Mucosa of descending colon (tissue), 3 donors: Measurements from ENCODE around the gene SLC11A2. TPM values are rescaled to one million over a fixed set of nuclear protein-coding genes. Genes with fewer than 3 reads are reported as not detected.
"Not testable (repeated sequence)": the region's sequence is repeated elsewhere in the genome, so short reads cannot be mapped to it uniquely, and the experiment has no call there.

ENCODE experiments used
- ATAC-seq: fragments of 200-7000 bp; cut with Tn5 transposase; one replicate; pipeline ENCODE4 v1.9.1; 2020; ENCODE audit warnings: mild to moderate bottlenecking, moderate library complexity
- DNase-seq, 3 donors: peaks; one replicate each; pipeline ENCODE4 v3.0.0-alpha.2; 2020
- H3K36me3 ChIP-seq: fragments of 200-600 bp; one replicate; pipeline ENCODE4 v1.8.0; 2021; ENCODE audit warnings: low read depth, mild to moderate bottlenecking
- H3K4me1 ChIP-seq: fragments of 200-600 bp; one replicate; pipeline ENCODE4 v1.8.0; 2021; ENCODE audit warnings: low read depth, mild to moderate bottlenecking
- H3K4me3 ChIP-seq: fragments of 200-600 bp; one replicate; pipeline ENCODE4 v1.8.0; 2021; ENCODE audit warnings: mild to moderate bottlenecking
- H3K9me3 ChIP-seq: fragments of 200-600 bp; one replicate; pipeline ENCODE4 v1.8.0; 2021; ENCODE audit warnings: mild to moderate bottlenecking
- intact Hi-C, 2 donors: fragments of 100-400 bp; cut with DNase I in 1 of 2; cut with micrococcal nuclease in 1 of 2; formaldehyde crosslinking; loops; one replicate each; pipeline versions ENCODE4 v1.11.0 to v1.11.1; 2022; cut with DNase I, micrococcal nuclease
- total RNA-seq, 3 donors: library from RNA; stranded (reverse); fragmentation: NEBNext Ultra II Directional in 2 of 3; extraction: Animal tissue kit (Norgen Biotek cat#: 25700) in 2 of 3; gene quantifications; one replicate each; pipeline versions ENCODE4 v1.2.1 to v1.2.4, GENCODE V29; 2021 to 2023
- TF ChIP-seq, protein P1 (sequence below): fragments of 200-600 bp; IDR thresholded peaks from one replicate; pipeline ENCODE4 v1.8.0; 2022; ENCODE audit warnings: antibody characterized with exemption, mild to moderate bottlenecking
- donor health status: DM: no; HTN: no; CAD: no; lungs with moderate emphysema.
- donor health status: DM: no; HTN: no; CAD: no.
- donor health status: DM: no; HTN: yes; CAD: no.

The SLC11A2 gene
- total RNA-seq, 3 donors from 2014 or later, result 32.3 to 48.9 (median 43.0) TPM

DNA sequence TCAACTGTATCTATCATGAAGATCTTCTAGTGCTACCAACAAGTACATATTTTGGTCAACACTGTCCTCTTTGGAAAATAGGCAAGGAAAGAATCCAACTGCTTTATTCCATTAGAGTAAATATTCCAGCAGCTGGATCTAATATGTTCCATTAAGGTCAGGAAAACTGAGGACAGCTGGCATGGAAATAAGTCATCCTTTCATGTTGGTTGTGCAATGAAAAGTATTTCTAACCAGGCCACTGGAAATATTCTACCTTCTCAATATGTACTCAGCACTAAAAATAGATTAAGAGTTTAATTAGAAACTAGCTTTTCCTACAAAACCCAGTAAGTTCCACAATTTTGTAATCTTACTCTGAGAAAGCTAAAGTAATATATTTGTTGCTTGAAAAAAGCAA, 54.2 kb downstream of the SLC11A2 start:
- intact Hi-C loops, result no loop called here
- Histone ChIP-seq H3K36me3 (no peaks in the 10 kb centered on the region), H3K4me1 (no peaks in the 10 kb centered on the region), H3K9me3 (no peaks in the 10 kb centered on the region), H3K4me3 (no peak overlapping the region)
- ATAC-seq (no peak), DNase-seq (no peak)
- TF ChIP-seq, protein P1, sequence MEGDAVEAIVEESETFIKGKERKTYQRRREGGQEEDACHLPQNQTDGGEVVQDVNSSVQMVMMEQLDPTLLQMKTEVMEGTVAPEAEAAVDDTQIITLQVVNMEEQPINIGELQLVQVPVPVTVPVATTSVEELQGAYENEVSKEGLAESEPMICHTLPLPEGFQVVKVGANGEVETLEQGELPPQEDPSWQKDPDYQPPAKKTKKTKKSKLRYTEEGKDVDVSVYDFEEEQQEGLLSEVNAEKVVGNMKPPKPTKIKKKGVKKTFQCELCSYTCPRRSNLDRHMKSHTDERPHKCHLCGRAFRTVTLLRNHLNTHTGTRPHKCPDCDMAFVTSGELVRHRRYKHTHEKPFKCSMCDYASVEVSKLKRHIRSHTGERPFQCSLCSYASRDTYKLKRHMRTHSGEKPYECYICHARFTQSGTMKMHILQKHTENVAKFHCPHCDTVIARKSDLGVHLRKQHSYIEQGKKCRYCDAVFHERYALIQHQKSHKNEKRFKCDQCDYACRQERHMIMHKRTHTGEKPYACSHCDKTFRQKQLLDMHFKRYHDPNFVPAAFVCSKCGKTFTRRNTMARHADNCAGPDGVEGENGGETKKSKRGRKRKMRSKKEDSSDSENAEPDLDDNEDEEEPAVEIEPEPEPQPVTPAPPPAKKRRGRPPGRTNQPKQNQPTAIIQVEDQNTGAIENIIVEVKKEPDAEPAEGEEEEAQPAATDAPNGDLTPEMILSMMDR, result no peak

DNA sequence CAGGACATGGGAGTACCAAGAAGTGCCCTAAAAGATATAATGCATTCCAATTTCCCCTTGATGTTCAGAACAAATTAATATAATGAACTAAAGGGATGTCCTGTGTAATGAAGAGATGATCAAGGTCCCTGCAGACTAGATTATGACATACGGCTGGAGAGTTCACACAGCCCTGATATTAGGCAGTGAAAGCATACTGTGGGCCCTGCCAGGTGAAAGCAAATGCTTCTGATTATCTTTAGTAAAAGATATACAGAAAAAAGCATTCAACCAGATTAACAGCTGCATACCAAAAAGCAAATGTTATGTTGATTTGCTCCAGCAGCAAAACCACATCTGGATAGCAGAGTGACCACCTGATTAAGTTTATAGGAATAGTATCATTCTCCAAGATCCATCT, 61.8 kb downstream of the SLC11A2 start:
- ATAC-seq (no peak), DNase-seq (no peak)
- TF ChIP-seq, protein P1, result no peak
- Histone ChIP-seq H3K9me3 (no peaks in the 10 kb centered on the region), H3K4me1 (no peaks in the 10 kb centered on the region), H3K4me3 (no peak overlapping the region), H3K36me3 (no peaks in the 10 kb centered on the region)
- intact Hi-C loops, result no loop called here

DNA sequence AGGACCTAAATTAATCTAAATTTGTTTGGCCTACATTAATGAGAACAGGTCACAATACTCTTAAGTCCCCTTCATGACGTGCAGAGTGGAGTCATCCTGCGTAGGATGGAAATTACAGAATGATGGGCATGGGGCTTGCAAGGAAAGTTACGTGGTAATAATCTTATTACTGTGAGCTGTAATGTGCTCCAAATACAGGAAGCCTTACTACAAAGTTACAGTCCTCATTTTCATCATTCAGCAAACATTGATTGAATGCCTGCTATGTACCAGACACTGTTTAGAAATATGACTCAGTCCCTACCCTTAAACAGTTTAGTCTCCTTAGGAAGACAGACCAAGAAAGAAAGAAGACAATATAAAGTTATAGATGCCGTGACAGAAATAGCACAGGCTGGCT, 64.5 kb downstream of the SLC11A2 start:
- Histone ChIP-seq H3K9me3 (no peaks in the 10 kb centered on the region), H3K4me1 (no peaks in the 10 kb centered on the region), H3K4me3 (no peak overlapping the region), H3K36me3 (no peaks in the 10 kb centered on the region)
- no peak for DNase-seq
- intact Hi-C loops, result no loop called here
- TF ChIP-seq, protein P1, result no peak
- ATAC-seq, result no peak

DNA sequence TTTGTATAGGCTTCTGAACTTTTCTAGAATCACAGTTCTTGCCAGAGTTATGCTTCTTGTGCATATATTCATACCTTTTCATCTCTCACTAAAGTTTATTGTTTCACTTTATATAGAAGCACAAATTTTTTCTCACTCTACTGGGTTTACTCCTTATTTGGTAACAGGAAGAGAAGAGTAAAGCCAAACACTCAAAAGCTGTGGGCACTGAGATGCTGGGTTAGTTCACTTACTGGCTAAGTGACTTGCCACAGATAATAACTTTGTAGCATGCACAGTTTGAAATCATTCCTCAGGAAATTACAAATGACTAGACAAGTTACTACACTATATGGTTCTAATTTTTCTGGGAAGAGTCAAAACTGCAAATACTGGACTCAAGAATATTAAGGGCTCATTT, 66.1 kb downstream of the SLC11A2 start:
- no peaks in the 10 kb centered on the region for H3K9me3 ChIP-seq
- H3K36me3 ChIP-seq, result no peaks in the 10 kb centered on the region
- no peak overlapping the region for H3K4me3 ChIP-seq
- TF ChIP-seq, protein P1, result no peak
- H3K4me1 ChIP-seq, result no peaks in the 10 kb centered on the region
- intact Hi-C loops, result no loop called here
- ATAC-seq (no peak), DNase-seq (no peak)

DNA sequence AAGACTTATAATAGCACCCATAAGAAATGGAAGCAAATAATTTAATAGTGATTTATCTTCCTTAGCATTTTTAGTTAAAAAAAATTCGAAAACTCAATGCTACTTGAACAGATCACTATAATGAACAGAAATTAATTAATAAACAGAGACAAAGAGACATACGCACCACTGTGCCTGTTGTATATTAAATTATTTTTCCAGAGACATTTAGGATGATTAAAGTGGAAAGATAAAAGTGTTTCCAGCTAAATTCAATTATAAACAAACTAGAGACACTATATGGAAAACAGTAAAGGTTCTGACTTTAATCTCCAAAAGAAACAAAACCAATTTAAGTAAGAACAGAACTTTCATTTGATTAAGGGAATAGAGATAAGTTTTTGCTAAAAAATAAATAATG, 70.5 kb downstream of the SLC11A2 start:
- Histone ChIP-seq H3K9me3 (no peaks in the 10 kb centered on the region), H3K4me1 (no peaks in the 10 kb centered on the region), H3K36me3 (no peaks in the 10 kb centered on the region), H3K4me3 (no peak overlapping the region)
- TF ChIP-seq, protein P1, result no peak
- ATAC-seq (no peak), DNase-seq (no peak)
- intact Hi-C loops, result no loop called here

DNA sequence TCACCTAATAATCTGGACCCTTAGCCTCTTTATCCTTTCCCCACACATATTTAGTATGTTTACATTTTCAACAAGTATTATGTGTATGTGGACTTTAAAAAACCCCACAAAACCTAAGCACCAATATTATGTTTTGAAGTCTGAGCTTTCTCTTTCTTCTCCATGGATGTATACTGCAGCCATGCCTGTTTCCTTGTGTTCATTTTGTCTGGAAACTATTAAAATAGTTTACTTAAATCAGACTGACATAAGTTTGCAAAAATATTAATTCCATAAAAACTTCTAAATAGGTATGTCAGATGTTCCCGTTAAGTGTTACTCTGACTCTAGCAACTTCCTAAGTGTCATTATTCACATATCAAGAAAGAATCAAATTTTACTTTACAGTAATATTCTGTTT, 70.9 kb downstream of the SLC11A2 start:
- no peak for ATAC-seq
- intact Hi-C loops, result no loop called here
- TF ChIP-seq, protein P1, result no peak

DNA sequence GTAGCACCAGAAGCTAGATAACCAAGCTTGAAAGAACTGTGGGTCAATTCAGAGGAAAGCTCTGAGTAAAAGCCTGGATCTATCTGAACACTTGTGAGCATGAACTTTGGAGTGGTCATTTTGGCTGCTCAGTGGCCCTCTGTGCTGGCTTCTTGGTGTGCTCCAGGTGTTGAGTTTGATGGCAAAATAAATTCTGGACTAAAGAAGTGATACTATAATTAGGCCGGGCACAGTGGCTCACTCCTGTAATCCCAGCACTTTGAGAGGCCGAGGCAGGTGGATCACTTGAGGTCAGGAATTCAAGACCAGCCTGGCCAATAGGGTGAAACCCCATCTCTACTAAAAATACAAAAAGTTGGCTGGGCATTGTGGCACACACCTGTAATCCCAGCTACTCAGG, 71.4 kb downstream of the SLC11A2 start:
- H3K4me3 ChIP-seq, H3K9me3 ChIP-seq, DNase-seq, intact Hi-C loops, H3K4me1 ChIP-seq, H3K36me3 ChIP-seq, ATAC-seq: not testable (repeated sequence)

More for the DNA sequence above, 70.9 kb downstream of the SLC11A2 start:
- no peak for DNase-seq
- no peak overlapping the region for H3K4me3 ChIP-seq
- H3K9me3 ChIP-seq, result no peaks in the 10 kb centered on the region
- no peaks in the 10 kb centered on the region for H3K36me3 ChIP-seq
- no peaks in the 10 kb centered on the region for H3K4me1 ChIP-seq
